Endothelial cell of umbilical vein (primary cell): Measurements from ENCODE around the gene SLC66A2.

ENCODE experiments used
- CTCF ChIP-seq, 2 donors: IDR thresholded peaks; 1 replicate in 1 of 2; 2 replicates in 1 of 2; pipeline ENCODE4 v1.5.1; 2011; ENCODE audit warnings: low read length in 2 of 2, mild to moderate bottlenecking in 2 of 2, moderate library complexity in 2 of 2, control low read depth in 1 of 2, inconsistent platforms in 1 of 2, low read depth in 1 of 2; ENCODE audit not compliant: insufficient read depth in 1 of 2; ENCODE audit errors: extremely low read depth in 1 of 2
- JUN ChIP-seq: IDR thresholded peaks from 2 replicates; pipeline ENCODE4 v1.6.1; 2011; ENCODE audit warnings: borderline replicate concordance, low read depth; ENCODE audit not compliant: insufficient read length, insufficient read depth
- POLR2A ChIP-seq: IDR thresholded peaks from 2 replicates; pipeline ENCODE4 v1.6.1; 2012; ENCODE audit warnings: low read depth, mild to moderate bottlenecking, control low read depth, low read length
- POLR2AphosphoS5 ChIP-seq: IDR thresholded peaks from 2 replicates; pipeline ENCODE4 v1.6.1; 2012; ENCODE audit warnings: low read depth, mild to moderate bottlenecking, control low read depth, low read length, moderate library complexity; ENCODE audit not compliant: insufficient read depth

GRCh38 chr18:79983253-79983652 is 31.8 kb upstream of the SLC66A2 start:
- TF ChIP-seq JUN (no peak), POLR2A (no peak), POLR2AphosphoS5 (no peak), CTCF (IDR thresholded peaks at IDR 0.05; ENCODE audit: extremely low read depth in 1 of 2, insufficient read depth in 1 of 2, low read depth in 1 of 2, low read length in 2 of 2) (no peak)
